PC-9 (cell line): ENCODE results near the gene SOAT2. TPM values are rescaled to one million over a fixed set of nuclear protein-coding genes. Genes with fewer than 3 reads are reported as not detected.

Source experiments
- BruUV-seq: library from RNA; stranded (reverse); fragments of 400-500 nt; replicated peaks from 2 replicates; lab custom pipeline; 2021; lab: Mats Ljungman, UMichigan
- CTCF ChIA-PET: fragments of 300-600 bp; sonication (Branson Sonifier 250); formaldehyde crosslinking; loops from one replicate; lab custom pipeline; 2022; ENCODE audit warnings: antibody characterized with exemption; lab: Charles Lee
- POLR2A ChIA-PET: fragments of 300-600 bp; sonication (Branson Sonifier 250); formaldehyde crosslinking; loops from one replicate; lab custom pipeline; 2022; ENCODE audit warnings: antibody characterized with exemption; ENCODE audit not compliant: unreplicated experiment; lab: Charles Lee
- DNase-seq, 2 experiments: peaks; one replicate each; pipeline versions ENCODE4 v3.0.0 to v3.0.0-alpha.2; 2015 to 2022; ENCODE audit warnings: mixed read lengths in 1 of 2
- H2AFZ ChIP-seq: fragments of 200-600 bp; sonication (generic); 2 replicates; pipeline ENCODE4 v1.8.1; 2017; ENCODE audit warnings: antibody characterized with exemption
- H3F3A ChIP-seq: fragments of 200-600 bp; sonication (generic); 2 replicates; pipeline ENCODE4 v1.8.1; 2017; ENCODE audit warnings: antibody characterized with exemption, mild to moderate bottlenecking, low read depth; ENCODE audit not compliant: insufficient read depth
- H3K27ac ChIP-seq: fragments of 200-600 bp; sonication (generic); 2 replicates; pipeline ENCODE4 v1.6.1; 2016; ENCODE audit warnings: mixed run types
- H3K27me3 ChIP-seq: fragments of 200-600 bp; sonication (generic); 2 replicates; pipeline ENCODE4 v1.6.1; 2016; ENCODE audit warnings: low read depth, mixed run types; ENCODE audit not compliant: insufficient read depth
- H3K36me3 ChIP-seq: fragments of 200-600 bp; sonication (generic); 2 replicates; pipeline ENCODE4 v1.6.1; 2016; ENCODE audit warnings: low read depth, mixed run types
- H3K4me1 ChIP-seq: fragments of 200-600 bp; sonication (generic); replicated peaks from 2 replicates; pipeline ENCODE4 v1.6.1; 2016; ENCODE audit warnings: mixed run types; ENCODE audit not compliant: insufficient read depth
- H3K4me2 ChIP-seq: fragments of 200-600 bp; sonication (generic); 2 replicates; pipeline ENCODE4 v1.6.1; 2017; ENCODE audit warnings: mixed run types
- H3K4me3 ChIP-seq: fragments of 200-600 bp; sonication (generic); 2 replicates; pipeline ENCODE4 v1.6.1; 2016; ENCODE audit warnings: mixed run types
- H3K79me2 ChIP-seq: fragments of 200-600 bp; sonication (generic); 2 replicates; pipeline ENCODE4 v1.6.1; 2017; ENCODE audit warnings: low read depth, mixed run types
- H3K9me2 ChIP-seq: fragments of 200-600 bp; sonication (generic); 2 replicates; pipeline ENCODE4 v1.8.1; 2017; ENCODE audit warnings: mild to moderate bottlenecking; ENCODE audit not compliant: insufficient read depth
- H3K9me3 ChIP-seq: fragments of 200-600 bp; sonication (generic); 2 replicates; pipeline ENCODE4 v1.8.1; 2016; ENCODE audit warnings: low read depth; ENCODE audit not compliant: insufficient read depth
- H4K20me1 ChIP-seq: fragments of 200-600 bp; sonication (generic); 2 replicates; pipeline ENCODE4 v1.8.1; 2017; ENCODE audit not compliant: insufficient read depth
- CTCF ChIP-seq: fragments of 200-600 bp; sonication (generic); conservative IDR thresholded peaks from 2 replicates; pipeline ENCODE4 v1.6.1; 2017; ENCODE audit warnings: mixed run types, antibody characterized with exemption, mild to moderate bottlenecking, moderate library complexity
- EZH2 ChIP-seq: fragments of 200-600 bp; sonication (generic); IDR thresholded peaks from 2 replicates; pipeline ENCODE4 v1.8.0; 2017; ENCODE audit warnings: antibody characterized with exemption, low read depth
- intact Hi-C: fragments of 100-400 bp; cut with micrococcal nuclease; formaldehyde crosslinking; loops from one replicate; pipeline ENCODE4 v1.10.0; 2022; ENCODE audit not compliant: unreplicated experiment
- total RNA-seq: library from RNA; stranded (reverse); gene quantifications from 2 replicates; pipeline ENCODE4 v1.2.3, GENCODE V29; 2021

SOAT2 gene
- total RNA-seq, 1 experiment from 2014 or later: 0.79 TPM

- H3K36me3 ChIP-seq: no peaks in the 10 kb centered on the region
- H3K27ac ChIP-seq: no peak overlapping the region
- TF ChIP-seq EZH2 (no peak), CTCF (no peak)
- peaks cover under 1% of the 10 kb centered on the region; the same call in 1 of the 2 replicates for H3K4me1 ChIP-seq
- no peaks in the 10 kb centered on the region for H3F3A ChIP-seq
- intact Hi-C loops: no loop called here
- no peak overlapping the region for H3K4me3 ChIP-seq
- H3K9me2 ChIP-seq: no peaks in the 10 kb centered on the region
- no peak overlapping the region for H3K4me2 ChIP-seq
- H3K27me3 ChIP-seq: no peaks in the 10 kb centered on the region
- no peaks in the 10 kb centered on the region for H4K20me1 ChIP-seq
- POLR2A ChIA-PET: no interaction called here
- no peak for DNase-seq
- no peak overlapping the region for H2AFZ ChIP-seq
- CTCF ChIA-PET: interaction anchor here (0.6 to 0.9 kb wide), 2 partner anchors 11 to 134 kb away, joined by 3 to 19 read pairs; no protein-coding TSS in a partner anchor
- no peaks in the 10 kb centered on the region for H3K9me3 ChIP-seq
- no peaks in the 10 kb centered on the region for H3K79me2 ChIP-seq
- BruUV-seq: no TSS peak
Measured at GRCh38 chr12:53071591-53072551, 31.4 kb upstream of the SOAT2 start.

DNA sequence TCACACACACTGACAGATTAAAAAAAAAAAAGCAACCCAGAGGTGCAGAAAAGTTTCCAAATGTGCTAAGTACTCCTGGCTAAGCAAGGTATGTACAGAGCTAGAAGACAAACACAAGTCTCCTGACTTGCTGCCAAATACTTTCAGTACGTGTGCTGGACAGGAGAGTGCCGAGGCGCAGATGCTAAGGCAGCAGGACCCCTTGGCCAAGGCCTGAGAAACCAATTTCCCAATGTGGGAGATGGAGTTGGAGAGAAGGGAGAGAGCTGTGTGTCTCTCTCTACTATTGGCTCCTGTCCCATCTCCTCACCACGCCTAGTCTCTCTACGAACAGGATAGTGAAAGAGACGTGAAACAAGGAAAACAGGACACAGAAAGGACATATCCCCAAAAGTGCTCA, 29.4 kb upstream of the SOAT2 start:
- Histone ChIP-seq H3K4me3 (no peak overlapping the region), H3K9me2 (no peaks in the 10 kb centered on the region), H3F3A (peaks cover 9% of the 10 kb centered on the region), H3K4me1 (peaks cover 12% of the 10 kb centered on the region), H3K27me3 (no peaks in the 10 kb centered on the region), H3K36me3 (no peaks in the 10 kb centered on the region), H2AFZ (no peak overlapping the region), H3K79me2 (peaks cover 14% of the 10 kb centered on the region; the same call in 1 of the 2 replicates), H3K9me3 (no peaks in the 10 kb centered on the region), H3K27ac (no peak overlapping the region), H3K4me2 (no peak overlapping the region), H4K20me1 (no peaks in the 10 kb centered on the region)
- intact Hi-C loops: no loop called here
- ChIA-PET CTCF (no interaction called here), POLR2A (no interaction called here)
- no peak for DNase-seq
- BruUV-seq: no TSS peak
- TF ChIP-seq EZH2 (no peak), CTCF (no peak)

- TF ChIP-seq EZH2 (no peak), CTCF (no peak)
- H3K9me2 ChIP-seq: no peaks in the 10 kb centered on the region
- no peaks in the 10 kb centered on the region for H3K36me3 ChIP-seq
- no peak overlapping the region for H3K4me3 ChIP-seq
- no peaks in the 10 kb centered on the region for H4K20me1 ChIP-seq
- H3K27me3 ChIP-seq: no peaks in the 10 kb centered on the region
- H3K4me1 ChIP-seq: peaks cover 12% of the 10 kb centered on the region
- no TSS peak for BruUV-seq
- no peak overlapping the region for H2AFZ ChIP-seq
- ChIA-PET CTCF (no interaction called here), POLR2A (no interaction called here)
- DNase-seq: no peak
- no peaks in the 10 kb centered on the region for H3K9me3 ChIP-seq
- peaks cover 14% of the 10 kb centered on the region; the same call in 1 of the 2 replicates for H3K79me2 ChIP-seq
- no peak overlapping the region for H3K4me2 ChIP-seq
- intact Hi-C loops: no loop called here
- peaks cover 10% of the 10 kb centered on the region for H3F3A ChIP-seq
- H3K27ac ChIP-seq: no peak overlapping the region
Measured at GRCh38 chr12:53074283-53074998, 28.8 kb upstream of the SOAT2 start.
